Upper lobe of left lung (tissue), 4 donors: ENCODE measurements around the gene PRKCZ.

ENCODE experiments used
- CTCF ChIP-seq, 6 experiments: fragments of 450-650 bp in 4 of 6; fragments of 200-600 bp in 2 of 6; sonication (generic) in 2 of 6; IDR thresholded peaks; one replicate each; pipeline ENCODE4 v1.5.1; 2016 to 2019; ENCODE audit warnings: antibody characterized with exemption in 6 of 6
- POLR2AphosphoS5 ChIP-seq, 2 donors: sonication (generic); formaldehyde crosslinking; IDR thresholded peaks; one replicate each; pipeline ENCODE4 v1.5.1; 2017; ENCODE audit warnings: antibody characterized with exemption in 2 of 2

DNA sequence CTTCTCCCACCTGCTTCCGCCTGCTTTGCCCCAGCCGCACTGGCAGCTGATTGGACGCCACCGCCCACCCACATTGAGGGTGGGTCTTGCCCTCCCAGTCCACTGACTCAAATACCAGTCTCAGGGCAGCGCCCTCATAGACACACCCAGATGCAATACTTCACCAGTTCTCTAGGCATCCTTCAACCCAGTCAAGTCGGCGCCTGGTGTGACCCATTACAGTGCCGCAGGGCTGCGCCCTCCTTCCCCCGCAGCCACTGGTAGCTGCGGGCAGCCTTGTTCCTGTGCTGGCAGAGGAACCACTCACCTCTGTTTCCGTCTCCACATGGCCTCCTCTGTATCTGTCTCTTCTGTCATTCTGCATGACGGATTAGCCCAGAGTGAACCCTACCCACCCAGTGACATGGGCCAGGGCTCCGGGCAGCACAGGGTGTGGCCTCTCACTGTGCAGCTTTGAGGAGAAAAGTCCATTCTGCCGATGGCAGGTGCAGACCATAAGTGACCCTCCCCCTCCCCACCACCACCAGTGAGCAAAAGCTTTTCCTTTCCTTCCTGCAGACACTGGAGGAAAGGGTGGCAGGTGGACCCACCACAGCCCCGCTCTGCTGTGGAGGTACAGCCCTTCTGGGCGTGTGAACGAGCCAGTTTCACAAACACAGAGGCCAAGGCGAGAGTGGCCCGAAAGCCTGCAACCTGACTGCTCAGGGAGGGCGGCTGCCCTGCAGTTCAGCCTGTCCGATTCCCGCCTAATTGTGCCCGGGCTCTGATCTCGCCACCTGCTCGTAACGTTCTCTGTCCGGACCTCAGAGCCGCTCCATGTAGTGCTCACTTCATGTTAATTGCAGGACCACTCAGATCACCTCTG lies 87.3 kb downstream of the PRKCZ start:
- TF ChIP-seq CTCF (IDR thresholded peaks at IDR 0.05) (no peak), POLR2AphosphoS5 (IDR thresholded peaks at IDR 0.05) (peak; percentile 46 to 52)
